IPS DF 6.9 (cell line): ENCODE measurements around the gene ZMYND8.

Source experiments
- DNase-seq: peaks from one replicate; pipeline ENCODE4 v3.0.0-alpha.2; 2013; ENCODE audit warnings: low read depth, low spot score
- H3K27ac ChIP-seq: one replicate; pipeline ENCODE4 v1.5.1; 2013; ENCODE audit warnings: low read length, control low read depth
- H3K27me3 ChIP-seq: 2 replicates; pipeline ENCODE4 v1.6.1; 2013; ENCODE audit warnings: mild to moderate bottlenecking, low read length; ENCODE audit not compliant: control insufficient read depth, insufficient read depth
- H3K36me3 ChIP-seq: 2 replicates; pipeline ENCODE4 v1.6.1; 2013; ENCODE audit warnings: low read length; ENCODE audit not compliant: control insufficient read depth, insufficient read depth
- H3K4me1 ChIP-seq: 2 replicates; pipeline ENCODE4 v1.6.1; 2013; ENCODE audit warnings: low read length; ENCODE audit not compliant: control insufficient read depth, insufficient read depth
- H3K4me3 ChIP-seq: 2 replicates; pipeline ENCODE4 v1.5.1; 2013; ENCODE audit warnings: mild to moderate bottlenecking, low read length
- H3K9me3 ChIP-seq: 2 replicates; pipeline ENCODE4 v1.6.1; 2013; ENCODE audit warnings: low read length, inconsistent platforms; ENCODE audit not compliant: control insufficient read depth, insufficient read depth
- WGBS: extraction: QIAGEN DNeasy Blood & Tissue Kit; methylation state at CpG from one replicate; pipeline ENCODE4 v1.1.7; 2013; ENCODE audit warnings: mixed read lengths, missing lambda C conversion rate; ENCODE audit not compliant: insufficient read length, insufficient coverage; 5-methylcytosine and 5-hydroxymethylcytosine counted together

Gene ZMYND8

GRCh38 chr20:47275548-47275947 lies 81.0 kb downstream of the ZMYND8 start:
- DNase-seq = no peak
- H3K36me3 ChIP-seq = peaks cover 19% of the 10 kb centered on the region
- no peaks in the 10 kb centered on the region for H3K27me3 ChIP-seq
- H3K27ac ChIP-seq = no peak overlapping the region
- no peak overlapping the region for H3K4me3 ChIP-seq
- no CpG with 5 or more reads among the region's 6 CpGs for WGBS
- no peaks in the 10 kb centered on the region for H3K9me3 ChIP-seq
- H3K4me1 ChIP-seq = no peaks in the 10 kb centered on the region; the same call in 1 of the 2 replicates

DNA sequence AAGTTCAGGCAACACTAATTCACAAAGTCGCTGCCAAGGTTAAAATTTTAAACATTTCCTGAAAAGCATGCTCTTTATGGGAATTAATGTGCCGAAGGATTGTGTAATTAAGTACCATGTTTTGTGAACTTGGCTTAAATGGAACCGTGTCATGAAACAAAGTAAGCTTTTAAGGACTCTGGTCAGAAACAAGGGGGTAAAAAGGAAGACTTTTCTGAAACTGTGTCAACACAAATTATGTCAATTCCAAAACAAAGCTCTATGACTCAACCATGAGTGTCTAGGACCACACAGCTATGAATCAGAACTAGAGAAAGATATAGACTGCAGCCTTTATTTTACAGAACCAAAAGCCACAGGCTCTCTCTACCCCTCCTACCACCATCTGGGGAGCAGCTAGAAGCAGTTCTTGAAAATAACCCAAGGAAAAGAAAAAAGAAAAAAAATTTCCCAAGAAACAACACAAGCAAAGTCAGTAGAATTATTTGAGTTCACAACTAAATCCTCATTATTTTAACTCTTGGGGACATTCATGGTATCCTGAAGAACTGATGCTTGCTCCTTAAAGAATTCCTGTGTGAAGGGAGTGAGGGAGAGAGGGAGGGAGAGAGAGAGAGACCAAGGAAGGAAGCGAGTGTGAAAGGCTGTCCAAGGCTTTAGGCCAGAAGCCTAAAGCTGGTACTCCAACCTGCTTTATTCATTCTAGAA lies 81.9 kb downstream of the ZMYND8 start:
- Histone ChIP-seq H3K36me3 (peaks cover 20% of the 10 kb centered on the region), H3K9me3 (no peaks in the 10 kb centered on the region), H3K27ac (no peak overlapping the region), H3K4me3 (no peak overlapping the region), H3K27me3 (no peaks in the 10 kb centered on the region), H3K4me1 (no peaks in the 10 kb centered on the region; the same call in 1 of the 2 replicates)
- no CpG with 5 or more reads among the region's 4 CpGs for WGBS
- no peak for DNase-seq

- no peaks in the 10 kb centered on the region; the same call in 1 of the 2 replicates for H3K4me1 ChIP-seq
- H3K4me3 ChIP-seq = no peak overlapping the region
- peaks cover 19% of the 10 kb centered on the region for H3K36me3 ChIP-seq
- WGBS = no CpG with 5 or more reads among the region's 2 CpGs
- H3K9me3 ChIP-seq = no peaks in the 10 kb centered on the region
- no peaks in the 10 kb centered on the region for H3K27me3 ChIP-seq
- H3K27ac ChIP-seq = no peak overlapping the region
- DNase-seq = no peak
Observed at GRCh38 chr20:47273591-47274235, 82.8 kb downstream of the ZMYND8 start.

- DNase-seq = peak; percentile 39
- no CpG with 5 or more reads among the region's 8 CpGs for WGBS
- Histone ChIP-seq H3K4me1 (no peaks in the 10 kb centered on the region; the same call in 1 of the 2 replicates), H3K27me3 (no peaks in the 10 kb centered on the region), H3K4me3 (no peak overlapping the region), H3K27ac (no peak overlapping the region), H3K9me3 (no peaks in the 10 kb centered on the region), H3K36me3 (peaks cover 18% of the 10 kb centered on the region)
Observed at GRCh38 chr20:47272893-47273590, 83.5 kb downstream of the ZMYND8 start.

GRCh38 chr20:47271046-47271615 lies 85.4 kb downstream of the ZMYND8 start:
- H3K4me3 ChIP-seq = no peak overlapping the region
- H3K27me3 ChIP-seq = no peaks in the 10 kb centered on the region
- no peaks in the 10 kb centered on the region; the same call in 1 of the 2 replicates for H3K4me1 ChIP-seq
- no peak overlapping the region for H3K27ac ChIP-seq
- no peaks in the 10 kb centered on the region for H3K9me3 ChIP-seq
- WGBS = no CpG with 5 or more reads among the region's 7 CpGs
- no peak for DNase-seq
- peaks cover 14% of the 10 kb centered on the region for H3K36me3 ChIP-seq

GRCh38 chr20:47269309-47270165 lies 87.0 kb downstream of the ZMYND8 start:
- Histone ChIP-seq H3K27me3 (no peaks in the 10 kb centered on the region), H3K36me3 (peaks cover 12% of the 10 kb centered on the region; the same call in 1 of the 2 replicates), H3K9me3 (no peaks in the 10 kb centered on the region), H3K4me1 (no peaks in the 10 kb centered on the region), H3K4me3 (no peak overlapping the region), H3K27ac (no peak overlapping the region)
- whole genome bisulfite sequencing = no CpG with 5 or more reads among the region's 7 CpGs
- DNase-seq = no peak

DNA sequence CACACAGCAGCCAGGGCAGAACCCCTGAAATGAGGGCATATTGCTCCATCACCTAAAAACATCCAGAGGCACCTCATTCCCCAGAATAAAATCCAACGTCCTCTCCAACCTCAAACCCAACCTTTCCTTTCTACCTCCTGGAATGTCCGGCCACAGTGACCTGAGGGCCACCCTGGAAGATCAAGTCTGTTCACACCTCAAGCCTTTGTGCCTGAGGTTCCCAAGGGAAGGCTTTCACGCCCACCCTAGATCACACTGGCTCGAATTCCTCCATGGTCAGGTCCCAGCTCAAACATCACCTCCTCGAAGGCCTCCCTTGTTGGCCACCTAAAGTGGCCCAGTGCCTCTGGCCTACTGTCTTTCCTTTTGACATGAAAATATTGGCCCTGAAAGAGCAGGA lies 88.9 kb downstream of the ZMYND8 start:
- H3K36me3 ChIP-seq = peaks cover 12% of the 10 kb centered on the region; the same call in 1 of the 2 replicates
- H3K9me3 ChIP-seq = no peaks in the 10 kb centered on the region
- no peaks in the 10 kb centered on the region for H3K4me1 ChIP-seq
- 100% methylated on average over 1 of the region's 5 CpGs for WGBS
- H3K4me3 ChIP-seq = no peak overlapping the region
- DNase-seq = no peak
- no peak overlapping the region for H3K27ac ChIP-seq
- H3K27me3 ChIP-seq = no peaks in the 10 kb centered on the region

DNA sequence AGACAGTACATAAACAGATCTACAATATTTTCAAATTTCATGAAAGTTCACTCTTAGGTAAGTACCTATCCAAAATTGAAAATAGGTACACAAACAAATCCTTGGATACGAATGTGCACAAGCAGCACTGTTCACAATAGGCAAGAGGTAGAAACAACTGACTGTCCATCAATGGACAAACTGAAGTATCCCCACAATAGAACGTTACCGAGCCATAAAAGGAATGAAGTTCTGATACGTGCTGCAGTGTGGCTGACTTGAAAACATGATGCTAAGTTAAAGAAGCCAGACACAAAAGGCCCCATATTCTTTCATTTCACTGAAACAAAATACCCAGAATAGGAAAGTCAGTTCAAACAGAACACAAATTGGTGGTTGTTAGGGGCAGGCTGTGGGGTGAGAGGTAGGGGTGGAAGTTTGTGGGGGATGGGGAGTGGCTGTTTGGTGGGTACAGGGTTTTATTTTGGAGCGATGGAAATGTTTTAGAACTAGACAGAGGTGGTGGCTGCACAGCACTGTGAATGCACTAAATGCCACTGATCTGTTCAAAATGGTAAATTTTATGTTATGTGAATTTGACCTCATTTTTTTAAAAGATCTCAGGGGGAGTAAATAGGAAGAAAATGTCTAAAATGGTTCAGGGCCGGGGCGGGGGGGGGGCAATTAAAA lies 89.5 kb downstream of the ZMYND8 start:
- Histone ChIP-seq H3K27me3 (no peaks in the 10 kb centered on the region), H3K9me3 (no peaks in the 10 kb centered on the region), H3K36me3 (peaks cover 16% of the 10 kb centered on the region; the same call in 1 of the 2 replicates), H3K4me1 (no peaks in the 10 kb centered on the region), H3K4me3 (no peak overlapping the region), H3K27ac (no peak overlapping the region)
- no peak for DNase-seq
- WGBS = 100% methylated on average over 1 of the region's 7 CpGs

DNA sequence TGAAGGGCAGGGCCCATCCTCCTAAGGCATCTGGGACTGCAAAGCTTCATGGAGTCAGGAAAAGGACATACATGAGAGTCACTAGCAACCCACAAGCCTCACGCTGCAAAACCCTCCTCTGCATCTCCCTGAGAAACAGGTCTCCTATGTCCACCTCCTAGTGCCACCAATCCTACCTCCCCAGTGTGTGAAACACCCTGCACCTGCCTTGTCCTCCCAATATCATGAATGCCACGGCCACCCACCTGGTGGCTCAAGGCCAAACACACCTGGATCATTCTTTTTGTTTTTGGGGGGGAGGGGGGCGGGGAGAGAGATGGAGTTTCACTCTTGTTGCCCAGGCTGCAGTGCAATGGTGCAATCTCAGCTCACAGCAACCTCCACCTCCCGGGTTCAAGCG lies 90.5 kb downstream of the ZMYND8 start:
- H3K4me3 ChIP-seq = no peak overlapping the region
- H3K36me3 ChIP-seq = peaks cover 20% of the 10 kb centered on the region; the same call in 1 of the 2 replicates
- no CpG with 5 or more reads among the region's 5 CpGs for WGBS
- no peaks in the 10 kb centered on the region for H3K4me1 ChIP-seq
- H3K27me3 ChIP-seq = no peaks in the 10 kb centered on the region
- no peak for DNase-seq
- no peak overlapping the region for H3K27ac ChIP-seq
- no peaks in the 10 kb centered on the region for H3K9me3 ChIP-seq
